ENCODE results near the gene ZGRF1.
"Not testable (repeated sequence)": the region's sequence is repeated elsewhere in the genome, so short reads cannot be mapped to it uniquely, and the experiment has no call there.

The ZGRF1 gene

GRCh38 chr4:112644595-112645535 is 8.2 kb upstream of the ZGRF1 start:
- DNase-seq (ENCODE audit: low read depth in 3 of 3) = not testable (repeated sequence)

- DNase-seq (ENCODE audit: low read depth in 3 of 3) = no peak
These were observed 5.8 kb upstream of the ZGRF1 start for GRCh38 chr4:112642526-112642925.

- no peak for DNase-seq (ENCODE audit: low read depth in 3 of 3)
These were observed 800 bp upstream of the ZGRF1 start for GRCh38 chr4:112637552-112637866.

DNA sequence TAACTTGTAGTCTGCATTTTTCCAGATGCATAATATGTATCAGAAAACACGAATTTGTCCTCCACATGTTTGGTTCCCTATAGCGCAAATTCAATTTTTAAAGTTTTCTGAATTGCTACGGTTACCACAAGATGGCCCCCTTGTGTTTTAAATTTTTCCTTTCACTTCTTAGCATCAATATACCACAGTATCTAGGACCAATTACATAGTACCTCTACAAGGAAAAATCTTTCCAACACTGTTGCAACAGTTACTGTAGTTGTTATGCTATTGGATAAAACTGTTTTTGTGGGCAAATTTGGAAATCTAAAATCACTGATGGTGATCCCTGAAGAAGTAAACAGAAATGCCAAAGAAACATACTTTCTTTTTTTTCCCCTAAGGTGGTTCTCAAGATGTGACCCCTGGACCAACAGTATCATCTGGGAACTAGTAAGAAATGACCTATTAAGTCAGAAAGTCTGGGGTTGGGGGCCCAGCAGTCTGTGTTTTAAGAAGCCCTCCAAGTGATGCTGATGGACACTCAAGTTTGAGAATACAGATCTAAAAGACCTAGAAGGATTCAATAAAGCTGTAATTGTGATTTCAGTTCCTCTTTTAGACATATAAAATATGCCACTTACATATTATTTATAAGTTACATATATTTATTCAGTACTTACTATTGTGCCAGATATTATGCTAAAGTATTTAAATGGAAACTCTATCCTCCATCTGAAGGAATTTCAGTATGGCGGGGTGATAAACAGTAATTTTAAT is 3.1 kb downstream of the ZGRF1 start:
- no peak for DNase-seq (ENCODE audit: low read depth in 3 of 3)

DNA sequence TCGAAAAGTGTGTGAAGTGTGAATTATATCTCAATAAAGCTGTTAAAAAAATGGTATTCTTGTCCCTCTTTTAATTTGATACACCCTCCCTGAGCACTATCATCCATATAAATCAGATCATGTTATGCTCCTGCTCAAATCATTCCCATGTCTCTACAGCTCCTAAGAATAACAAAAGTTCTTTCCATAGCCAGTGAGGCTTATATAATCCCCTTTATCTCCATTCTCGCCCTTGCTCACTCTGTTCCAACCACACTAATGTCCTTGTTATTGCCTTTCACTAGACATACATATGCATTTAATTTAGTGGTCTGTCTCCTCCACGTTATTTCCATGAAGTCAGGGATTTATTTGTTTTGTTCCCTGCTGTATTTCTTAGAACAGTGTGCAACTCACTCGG is 10.5 kb downstream of the ZGRF1 start:
- no peak for DNase-seq (ENCODE audit: low read depth in 3 of 3)

- DNase-seq (ENCODE audit: low read depth in 3 of 3) = no peak
These were observed 19.7 kb downstream of the ZGRF1 start for GRCh38 chr4:112616984-112617383.

GRCh38 chr4:112612814-112613213 is 23.9 kb downstream of the ZGRF1 start:
- DNase-seq (ENCODE audit: low read depth in 3 of 3) = not testable (repeated sequence)

- peak in 2 of 3 experiments; percentile 2 to 18 for DNase-seq (ENCODE audit: low read depth in 3 of 3)
These were observed 32.1 kb downstream of the ZGRF1 start for GRCh38 chr4:112604589-112604988.

DNA sequence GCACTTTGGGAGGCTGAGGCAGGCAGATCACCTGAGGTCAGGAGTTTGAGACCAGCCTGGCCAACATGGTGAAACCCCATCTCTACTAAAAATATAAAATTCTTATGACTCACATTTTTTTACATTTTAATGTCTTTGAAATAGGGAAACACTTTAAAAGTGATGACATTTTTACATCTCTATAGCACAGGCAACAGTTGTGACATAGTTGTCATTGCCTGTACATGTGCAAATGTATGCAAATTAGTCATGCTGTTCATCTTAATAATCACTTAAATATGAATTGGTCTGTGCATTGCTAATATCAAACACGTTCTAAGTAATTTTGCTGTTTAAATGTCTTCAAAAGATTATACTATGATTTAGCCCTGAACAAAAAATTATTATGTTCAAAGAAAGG is 41.7 kb downstream of the ZGRF1 start:
- no peak for DNase-seq (ENCODE audit: low read depth in 3 of 3)

- no peak for DNase-seq (ENCODE audit: low read depth in 3 of 3)
These were observed 43.1 kb downstream of the ZGRF1 start for GRCh38 chr4:112593438-112594133.

GRCh38 chr4:112592717-112593116 is 44.0 kb downstream of the ZGRF1 start:
- no peak for DNase-seq (ENCODE audit: low read depth in 3 of 3)

DNA sequence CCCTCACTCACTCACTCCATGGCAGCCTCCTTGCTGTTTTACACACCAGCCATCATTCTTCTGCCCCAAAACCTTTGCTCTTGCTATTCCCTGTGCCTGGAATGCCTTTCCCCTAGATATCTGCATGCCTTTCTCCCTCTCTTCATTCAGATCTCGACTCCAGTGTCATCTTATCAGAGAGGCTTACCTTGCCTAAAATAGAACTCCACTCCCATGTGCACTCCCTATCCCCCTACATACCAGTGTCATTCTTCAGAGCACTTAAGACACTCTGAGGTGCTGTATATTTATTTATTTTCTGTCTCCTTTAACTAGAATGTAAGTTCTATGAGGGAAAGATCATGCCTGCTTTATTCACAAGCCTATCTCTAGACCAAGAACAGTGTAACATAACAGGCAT is 45.1 kb downstream of the ZGRF1 start:
- no peak for DNase-seq (ENCODE audit: low read depth in 3 of 3)

GRCh38 chr4:112589206-112589605 is 47.5 kb downstream of the ZGRF1 start:
- DNase-seq (ENCODE audit: low read depth in 3 of 3) = no peak

DNA sequence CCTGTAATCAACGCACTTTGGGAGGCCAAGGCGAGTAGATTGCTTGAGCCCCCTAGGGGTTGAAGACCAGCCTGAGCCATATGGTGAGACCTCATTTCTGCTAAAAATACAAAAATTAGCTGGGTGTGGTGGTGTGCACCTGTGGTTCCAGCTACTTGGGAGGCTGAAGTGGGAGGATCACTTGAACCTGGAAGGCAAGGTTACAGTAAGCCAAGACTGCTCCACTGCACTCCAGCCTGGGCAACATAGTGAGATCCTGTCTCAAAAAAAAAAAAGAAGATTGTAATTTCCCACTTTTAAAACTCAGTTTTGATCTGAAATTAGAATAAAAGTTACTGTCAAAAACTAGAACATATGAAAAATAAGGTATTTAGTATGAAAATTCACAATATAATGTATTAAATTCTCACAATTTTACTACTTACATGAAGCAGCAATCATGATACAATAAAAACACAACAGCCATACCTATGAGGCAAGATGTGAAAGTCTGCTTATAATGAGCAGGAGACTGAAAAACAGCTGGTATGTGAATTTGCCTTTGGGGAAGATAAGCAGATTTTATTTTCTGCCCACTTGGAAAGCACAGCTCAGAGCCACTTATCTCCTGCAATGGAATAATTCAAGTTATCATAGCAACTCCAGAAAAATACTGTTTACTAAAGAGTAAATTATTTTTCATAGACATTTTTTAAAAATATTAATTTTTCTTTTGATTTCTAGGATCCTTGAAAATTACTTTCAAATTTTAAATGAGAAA is 50.6 kb downstream of the ZGRF1 start:
- no peak for DNase-seq (ENCODE audit: low read depth in 3 of 3)

GRCh38 chr4:112567536-112567935 is 69.2 kb downstream of the ZGRF1 start:
- DNase-seq (ENCODE audit: low read depth in 3 of 3) = no peak

DNA sequence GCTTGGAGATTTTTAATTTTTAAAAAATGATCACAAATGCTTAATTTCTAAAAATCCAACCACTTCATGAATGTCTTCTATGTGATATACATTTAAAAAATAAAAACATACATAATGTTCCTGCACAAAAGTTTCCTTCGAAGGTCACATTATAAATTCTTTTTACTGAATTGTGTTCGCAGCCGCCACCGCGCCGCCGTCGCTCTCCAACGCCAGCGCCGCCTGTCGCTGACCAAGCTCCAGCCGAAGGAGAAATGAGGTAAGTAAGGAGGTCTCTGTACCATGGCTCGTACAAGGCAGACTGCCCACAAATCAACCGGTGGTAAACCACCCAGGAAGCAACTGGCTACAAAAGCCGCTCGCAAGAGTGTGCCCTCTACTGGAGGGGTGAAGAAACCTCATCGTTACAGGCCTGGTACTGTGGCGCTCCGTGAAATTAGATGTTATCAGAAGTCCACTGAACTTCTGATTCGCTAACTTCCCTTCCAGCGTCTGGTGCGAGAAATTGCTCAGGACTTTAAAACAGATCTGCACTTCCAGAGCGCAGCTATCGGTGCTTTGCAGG is 71.9 kb downstream of the ZGRF1 start:
- DNase-seq (ENCODE audit: low read depth in 3 of 3) = no peak

GRCh38 chr4:112563431-112564200 is 73.1 kb downstream of the ZGRF1 start:
- DNase-seq (ENCODE audit: low read depth in 3 of 3) = no peak

DNA sequence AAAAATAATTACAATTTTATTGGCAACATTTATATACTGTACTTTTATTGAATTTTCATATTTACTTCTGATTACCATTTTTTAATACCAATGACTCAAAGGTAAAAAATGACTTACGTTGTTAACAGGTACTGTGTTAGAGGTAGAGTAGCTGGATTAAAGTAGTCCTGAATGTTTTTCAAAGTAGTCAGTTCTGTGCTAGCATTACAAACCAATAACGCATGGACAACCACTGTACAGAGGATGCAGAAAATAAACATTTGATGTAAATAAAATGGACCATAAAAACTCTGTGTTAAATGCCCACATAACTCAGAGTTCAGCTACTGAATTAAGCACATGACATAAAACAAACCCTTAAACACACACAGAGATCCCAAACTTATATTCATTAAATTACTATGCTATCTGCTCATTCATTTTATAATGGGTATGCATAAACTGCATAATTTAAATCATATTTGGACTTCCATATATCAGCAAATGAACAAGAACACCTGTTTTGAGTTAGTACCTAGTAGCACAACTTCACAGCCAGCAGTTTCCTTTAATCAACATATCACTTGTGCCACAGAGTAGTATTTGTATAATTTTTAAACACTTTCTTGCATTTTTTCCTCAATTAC is 74.3 kb downstream of the ZGRF1 start:
- no peak for DNase-seq (ENCODE audit: low read depth in 3 of 3)

GRCh38 chr4:112560084-112560483 is 76.6 kb downstream of the ZGRF1 start:
- no peak for DNase-seq (ENCODE audit: low read depth in 3 of 3)

GRCh38 chr4:112559053-112559452 is 77.7 kb downstream of the ZGRF1 start:
- DNase-seq (ENCODE audit: low read depth in 3 of 3) = no peak

Data from stimulated activated CD4-positive, alpha-beta T cell treated with anti-CD3 and anti-CD28 coated beads, TNF-alpha, amount 100 ng/mL, for 24 hours (primary cell).